H9 (cell line): ENCODE data around the gene ARHGAP9. TPM values are rescaled to one million over a fixed set of nuclear protein-coding genes. Genes with fewer than 3 reads are reported as not detected.
A peak's percentile ranks its signal among the peaks of the same experiment; 100 is the strongest.

ENCODE experiments used
- DNase-seq: peaks from one replicate; pipeline ENCODE4 v3.0.0-alpha.2; 2017
- H2AFZ ChIP-seq: one replicate; pipeline ENCODE4 v1.6.1; 2013; ENCODE audit warnings: mild to moderate bottlenecking, low read length, control low read depth, moderate library complexity
- H2AK5ac ChIP-seq: 2 replicates; pipeline ENCODE4 v1.6.1; 2013; ENCODE audit warnings: low read length, control low read depth, mixed read lengths; ENCODE audit not compliant: insufficient read length
- H2BK120ac ChIP-seq: one replicate; pipeline ENCODE4 v1.6.1; 2013; ENCODE audit warnings: low read depth, mild to moderate bottlenecking, low read length, control low read depth, inconsistent platforms; ENCODE audit not compliant: poor library complexity, severe bottlenecking
- H2BK12ac ChIP-seq: 2 replicates; pipeline ENCODE4 v1.6.1; 2013; ENCODE audit warnings: low read length, control low read depth, mixed read lengths, low read depth; ENCODE audit not compliant: insufficient read length
- H2BK15ac ChIP-seq: 2 replicates; pipeline ENCODE4 v1.6.1; 2013; ENCODE audit warnings: low read depth, low read length, control low read depth
- H2BK20ac ChIP-seq: one replicate; pipeline ENCODE4 v1.6.1; 2013; ENCODE audit warnings: low read depth, mild to moderate bottlenecking, low read length, control low read depth, inconsistent platforms; ENCODE audit not compliant: poor library complexity, severe bottlenecking
- H2BK5ac ChIP-seq: 2 replicates; pipeline ENCODE4 v1.6.1; 2013; ENCODE audit warnings: low read length, control low read depth, mixed read lengths; ENCODE audit not compliant: insufficient read length
- H3K14ac ChIP-seq: 2 replicates; pipeline ENCODE4 v1.6.1; 2013; ENCODE audit warnings: low read length, control low read depth; ENCODE audit not compliant: insufficient read depth
- H3K18ac ChIP-seq: 2 replicates; pipeline ENCODE4 v1.6.1; 2013; ENCODE audit warnings: low read depth, mild to moderate bottlenecking, mixed read lengths, low read length, control low read depth; ENCODE audit not compliant: insufficient read length
- H3K23ac ChIP-seq: 2 replicates; pipeline ENCODE4 v1.6.1; 2013; ENCODE audit warnings: low read length, control low read depth, mixed read lengths, low read depth; ENCODE audit not compliant: insufficient read length
- H3K23me2 ChIP-seq: 2 replicates; pipeline ENCODE4 v1.6.1; 2013; ENCODE audit warnings: low read depth, mild to moderate bottlenecking, mixed read lengths, low read length, control low read depth; ENCODE audit not compliant: insufficient read length, poor library complexity, severe bottlenecking
- H3K27ac ChIP-seq: 2 replicates; pipeline ENCODE4 v1.5.1; 2013; ENCODE audit warnings: low read length, control low read depth, mixed read lengths, low read depth; ENCODE audit not compliant: insufficient read length
- H3K27me3 ChIP-seq: 2 replicates; pipeline ENCODE4 v1.6.1; 2013; ENCODE audit warnings: low read length, control low read depth, inconsistent platforms; ENCODE audit not compliant: insufficient read depth
- H3K4ac ChIP-seq: 2 replicates; pipeline ENCODE4 v1.6.1; 2013; ENCODE audit warnings: low read depth, mild to moderate bottlenecking, control low read depth, inconsistent platforms, low read length, moderate library complexity
- H3K4me1 ChIP-seq: 2 replicates; pipeline ENCODE4 v1.6.1; 2013; ENCODE audit warnings: low read length, control low read depth, inconsistent platforms; ENCODE audit not compliant: insufficient read depth
- H3K4me2 ChIP-seq: 2 replicates; pipeline ENCODE4 v1.6.1; 2013; ENCODE audit warnings: low read length, control low read depth, mixed read lengths; ENCODE audit not compliant: insufficient read length, insufficient read depth
- H3K56ac ChIP-seq: 2 replicates; pipeline ENCODE4 v1.6.1; 2013; ENCODE audit warnings: low read depth, mild to moderate bottlenecking, mixed read lengths, low read length, control low read depth; ENCODE audit not compliant: insufficient read length
- H3K79me1 ChIP-seq: 2 replicates; pipeline ENCODE4 v1.6.1; 2013; ENCODE audit warnings: low read depth, mild to moderate bottlenecking, moderate library complexity, low read length, control low read depth, inconsistent platforms; ENCODE audit not compliant: insufficient read depth, poor library complexity, severe bottlenecking
- H3K79me2 ChIP-seq: 2 replicates; pipeline ENCODE4 v1.6.1; 2013; ENCODE audit warnings: low read length, control low read depth, inconsistent platforms; ENCODE audit not compliant: insufficient read depth
- H3K9ac ChIP-seq: 2 replicates; pipeline ENCODE4 v1.6.1; 2013; ENCODE audit warnings: low read length, control low read depth, mixed read lengths; ENCODE audit not compliant: insufficient read length; ENCODE audit errors: extremely low read depth
- H3K9me3 ChIP-seq: one replicate; pipeline ENCODE4 v1.6.1; 2013; ENCODE audit warnings: low read depth, low read length, inconsistent platforms; ENCODE audit not compliant: control insufficient read depth
- H3T11ph ChIP-seq: one replicate; pipeline ENCODE4 v1.6.1; 2013; ENCODE audit warnings: mild to moderate bottlenecking, low read length, control low read depth, inconsistent platforms
- H4K20me1 ChIP-seq: one replicate; pipeline ENCODE4 v1.6.1; 2013; ENCODE audit not compliant: control insufficient read depth, insufficient read length, insufficient read depth
- H4K5ac ChIP-seq: 2 replicates; pipeline ENCODE4 v1.6.1; 2013; ENCODE audit warnings: low read depth, mild to moderate bottlenecking, mixed read lengths, low read length, control low read depth; ENCODE audit not compliant: insufficient read length
- H4K8ac ChIP-seq: replicated peaks from 2 replicates; pipeline ENCODE4 v1.6.1; 2013; ENCODE audit warnings: low read length, control low read depth, mixed read lengths, low read depth; ENCODE audit not compliant: insufficient read length
- H4K91ac ChIP-seq: 2 replicates; pipeline ENCODE4 v1.6.1; 2013; ENCODE audit warnings: low read depth, mild to moderate bottlenecking, moderate library complexity, mixed read lengths, low read length, control low read depth; ENCODE audit not compliant: insufficient read length
- H3K27ac Mint-ChIP-seq, 3 experiments: 2 replicates in 2 of 3; 3 replicates in 1 of 3; pipeline ENCODE4 v1.8.0; 2020 to 2021; ENCODE audit warnings: mixed read lengths in 3 of 3, mild to moderate bottlenecking in 1 of 3, moderate library complexity in 1 of 3
- H3K27me3 Mint-ChIP-seq: 2 replicates; pipeline ENCODE4 v1.8.0; 2021; ENCODE audit warnings: low read depth, mild to moderate bottlenecking, moderate library complexity, mixed read lengths
- H3K36me3 Mint-ChIP-seq, 3 experiments: 2 replicates in 2 of 3; 3 replicates in 1 of 3; pipeline ENCODE4 v1.8.0; 2020 to 2021; ENCODE audit warnings: low read depth in 3 of 3, mixed read lengths in 3 of 3; ENCODE audit not compliant: insufficient read depth in 1 of 3
- H3K4me1 Mint-ChIP-seq, 2 experiments: 2 replicates each; pipeline ENCODE4 v1.8.0; 2020; ENCODE audit warnings: mixed read lengths in 2 of 2
- H3K4me3 Mint-ChIP-seq, 2 experiments: 2 replicates in 1 of 2; 3 replicates in 1 of 2; pipeline ENCODE4 v1.8.0; 2020 to 2021; ENCODE audit warnings: mild to moderate bottlenecking in 2 of 2, mixed read lengths in 2 of 2, moderate library complexity in 1 of 2
- H3K9me3 Mint-ChIP-seq, 2 experiments: 2 replicates in 1 of 2; 3 replicates in 1 of 2; pipeline ENCODE4 v1.8.0; 2020; ENCODE audit warnings: mild to moderate bottlenecking in 2 of 2, mixed read lengths in 2 of 2, moderate library complexity in 1 of 2
- WGBS: extraction: QIAGEN DNeasy Blood & Tissue Kit; methylation state at CpG from one replicate; pipeline ENCODE4 v1.1.7; 2013; ENCODE audit warnings: missing lambda C conversion rate, low lambda C conversion rate, mixed read lengths; ENCODE audit not compliant: insufficient read length; ENCODE audit errors: extremely low coverage; 5-methylcytosine and 5-hydroxymethylcytosine counted together
- total RNA-seq: library from RNA; stranded (reverse); gene quantifications from 2 replicates; pipeline ENCODE4 v1.2.1, GENCODE V29; 2021
- TF ChIP-seq, protein P1 (sequence below): fragments of 200-600 bp; sonication (generic); conservative IDR thresholded peaks from 3 replicates; pipeline ENCODE4 v1.8.0; 2021; ENCODE audit warnings: antibody characterized with exemption, mild to moderate bottlenecking

The ARHGAP9 gene
- total RNA-seq, 1 experiment from 2014 or later: 3.7 TPM

DNA sequence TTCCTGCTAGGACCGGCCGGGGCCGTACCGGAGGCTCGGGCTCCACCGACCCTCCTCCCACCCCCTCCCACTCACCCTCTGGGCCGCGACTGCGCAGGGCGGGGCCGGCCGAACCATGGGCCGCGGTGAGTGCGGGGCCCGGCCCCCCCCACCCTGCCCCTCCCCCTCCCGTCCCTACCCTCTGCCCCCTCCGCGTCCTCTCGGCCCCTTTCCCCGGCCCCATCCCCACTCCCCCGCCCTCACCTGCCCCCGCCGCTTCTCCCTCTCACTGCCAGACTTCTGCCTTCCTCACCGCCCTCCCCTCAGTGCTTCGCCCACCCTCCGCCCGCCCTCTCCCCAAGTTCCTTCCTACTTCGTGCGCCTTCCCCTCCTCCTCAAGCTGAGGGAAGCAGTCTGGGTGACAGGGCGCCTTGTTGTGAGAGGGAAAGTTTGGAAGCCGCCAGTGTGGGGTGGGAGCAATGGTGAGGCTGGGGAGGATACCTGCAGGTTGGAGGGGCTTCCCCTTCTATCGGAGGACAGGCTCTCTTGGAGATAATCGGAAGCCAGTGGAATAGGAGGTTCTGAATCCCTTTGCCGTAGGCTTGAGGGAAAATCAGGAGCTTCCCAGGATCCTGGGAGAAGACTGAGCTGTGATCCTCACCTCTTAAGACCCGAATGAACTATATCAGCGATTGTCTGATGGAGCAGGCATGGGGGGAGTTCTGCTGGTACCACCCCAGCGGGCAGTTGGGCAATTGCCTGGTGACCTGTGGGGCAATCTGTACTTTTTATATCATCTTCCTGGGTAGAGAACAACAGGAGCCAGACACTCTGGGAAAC is 43.4 kb upstream of the ARHGAP9 start:
- Histone ChIP-seq H4K5ac (no peak overlapping the region), H3K27ac (no peak overlapping the region), H3K79me2 (no peaks in the 10 kb centered on the region), H2AK5ac (no peak overlapping the region), H2BK20ac (no peak overlapping the region), H4K91ac (no peak overlapping the region), H2BK12ac (no peak overlapping the region), H3K56ac (no peak overlapping the region), H3K4ac (no peak overlapping the region), H3K4me2 (peak overlapping the region; percentile 97), H3T11ph (no peak overlapping the region), H3K23me2 (peaks cover 22% of the 10 kb centered on the region), H4K20me1 (no peaks in the 10 kb centered on the region), H2BK15ac (no peak overlapping the region), H3K4me1 (peaks cover 3% of the 10 kb centered on the region; the same call in 1 of the 2 replicates), H2BK5ac (no peak overlapping the region), H3K23ac (no peak overlapping the region), H3K9ac (peak overlapping the region; percentile 53), H3K79me1 (no peaks in the 10 kb centered on the region), H3K18ac (peak overlapping the region; percentile 51), H4K8ac (no peak overlapping the region), H3K27me3 (no peaks in the 10 kb centered on the region), H2AFZ (no peak overlapping the region), H3K14ac (peak overlapping the region; percentile 37), H3K9me3 (no peaks in the 10 kb centered on the region), H2BK120ac (no peak overlapping the region)
- peak overlapping the region; percentile 94 to 97 (median 95); a peak in 5 of 7 replicates for H3K27ac Mint-ChIP-seq
- peaks cover 16 to 39% (median 39%) of the 10 kb centered on the region in 3 experiments for H3K36me3 Mint-ChIP-seq
- DNase-seq: no peak
- H3K9me3 Mint-ChIP-seq: no peaks in the 10 kb centered on the region
- TF ChIP-seq, protein P1, sequence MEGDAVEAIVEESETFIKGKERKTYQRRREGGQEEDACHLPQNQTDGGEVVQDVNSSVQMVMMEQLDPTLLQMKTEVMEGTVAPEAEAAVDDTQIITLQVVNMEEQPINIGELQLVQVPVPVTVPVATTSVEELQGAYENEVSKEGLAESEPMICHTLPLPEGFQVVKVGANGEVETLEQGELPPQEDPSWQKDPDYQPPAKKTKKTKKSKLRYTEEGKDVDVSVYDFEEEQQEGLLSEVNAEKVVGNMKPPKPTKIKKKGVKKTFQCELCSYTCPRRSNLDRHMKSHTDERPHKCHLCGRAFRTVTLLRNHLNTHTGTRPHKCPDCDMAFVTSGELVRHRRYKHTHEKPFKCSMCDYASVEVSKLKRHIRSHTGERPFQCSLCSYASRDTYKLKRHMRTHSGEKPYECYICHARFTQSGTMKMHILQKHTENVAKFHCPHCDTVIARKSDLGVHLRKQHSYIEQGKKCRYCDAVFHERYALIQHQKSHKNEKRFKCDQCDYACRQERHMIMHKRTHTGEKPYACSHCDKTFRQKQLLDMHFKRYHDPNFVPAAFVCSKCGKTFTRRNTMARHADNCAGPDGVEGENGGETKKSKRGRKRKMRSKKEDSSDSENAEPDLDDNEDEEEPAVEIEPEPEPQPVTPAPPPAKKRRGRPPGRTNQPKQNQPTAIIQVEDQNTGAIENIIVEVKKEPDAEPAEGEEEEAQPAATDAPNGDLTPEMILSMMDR: no peak
- H3K4me1 Mint-ChIP-seq: peaks cover 35 to 52% of the 10 kb centered on the region in 2 experiments
- H3K4me3 Mint-ChIP-seq: peak overlapping the region; percentile 96
- H3K27me3 Mint-ChIP-seq: no peaks in the 10 kb centered on the region; the same call in 1 of the 2 replicates
- WGBS: no CpG with 5 or more reads among the region's 38 CpGs
